K562 (cell line): ENCODE measurements around the gene PIEZO2. TPM values are rescaled to one million over a fixed set of nuclear protein-coding genes. Genes with fewer than 3 reads are reported as not detected.

Experiments used
- ATAC-seq: fragments of 200-7000 bp; cut with Tn5 transposase; 3 replicates; pipeline ENCODE4 v1.9.1; 2020; ENCODE audit warnings: moderate library complexity
- BruUV-seq: library from RNA; stranded (reverse); fragments of 400-500 nt; replicated peaks from 2 replicates; lab custom pipeline; 2021; lab: Mats Ljungman, UMichigan
- CTCF ChIA-PET: fragments of 300-600 bp; formaldehyde crosslinking; extraction: SDS; loops from one replicate; lab custom pipeline; 2021; ENCODE audit warnings: low intra/inter-chr PET ratio; lab: Yijun Ruan, JAX
- POLR2A ChIA-PET: fragments of 300-600, 350-650 bp; sonication (Branson Sonifier 250); formaldehyde crosslinking; extraction: SDS; loops from one replicate; lab custom pipeline; 2021; ENCODE audit warnings: antibody characterized with exemption, inconsistent platforms; lab: Yijun Ruan, JAX
- DNase-seq, 4 experiments: peaks; one replicate each; pipeline versions ENCODE4 v3.0.0 to v3.0.0-alpha.2; 2011 to 2018; ENCODE audit warnings: low spot score in 3 of 4, mixed read lengths in 3 of 4; ENCODE audit errors: extremely low read depth in 1 of 4
- FAIRE-seq: peaks from 2 replicates; lab custom pipeline; 2011; peaks lifted over from hg19 to GRCh38; lab: Jason Lieb, UNC
- H2AFZ ChIP-seq: 2 replicates; pipeline ENCODE4 v1.6.0; 2011; ENCODE audit warnings: low read depth, low read length, control low read depth, inconsistent platforms
- H3K27ac ChIP-seq: fragments of 200-600 bp; 3 replicates; pipeline ENCODE4 v1.8.0; 2011; ENCODE audit warnings: low read depth, mild to moderate bottlenecking, control low read depth, inconsistent platforms, low read length, moderate library complexity, mixed read lengths; ENCODE audit errors: extremely low read depth
- H3K27me3 ChIP-seq, 2 experiments: fragments of 300-600 bp in 1 of 2; 2 replicates in 1 of 2; 3 replicates in 1 of 2; pipeline versions ENCODE4 v1.6.0 to v1.8.0; 2011; ENCODE audit warnings: inconsistent platforms in 2 of 2, low read length in 2 of 2, mild to moderate bottlenecking in 1 of 2, mixed read lengths in 1 of 2, moderate library complexity in 1 of 2; ENCODE audit not compliant: control insufficient read depth in 2 of 2, insufficient read depth in 2 of 2
- H3K36me3 ChIP-seq: fragments of 300-600 bp; 3 replicates; pipeline ENCODE4 v1.8.0; 2011; ENCODE audit warnings: mild to moderate bottlenecking, low read length, inconsistent platforms; ENCODE audit not compliant: control insufficient read depth, insufficient read depth
- H3K4me1 ChIP-seq, 2 experiments: fragments of 200-600 bp in 1 of 2; replicated peaks in 1 of 2; 2 replicates in 1 of 2; 3 replicates in 1 of 2; pipeline versions ENCODE4 v1.5.1 to v1.8.0; 2011; ENCODE audit warnings: inconsistent platforms in 2 of 2, low read length in 2 of 2, mild to moderate bottlenecking in 1 of 2, mixed read lengths in 1 of 2, moderate library complexity in 1 of 2; ENCODE audit not compliant: control insufficient read depth in 2 of 2, insufficient read depth in 2 of 2
- H3K4me2 ChIP-seq: 2 replicates; pipeline ENCODE4 v1.6.1; 2011; ENCODE audit warnings: low read length, control low read depth, inconsistent platforms, mixed read lengths; ENCODE audit not compliant: insufficient read depth
- H3K4me3 ChIP-seq: fragments of 200-600 bp; sonication (generic), shearing (Covaris generic); 2 replicates; pipeline ENCODE4 v1.5.1; 2016; ENCODE audit warnings: control low read depth, inconsistent platforms
- H3K79me2 ChIP-seq: fragments of 200-600 bp; 3 replicates; pipeline ENCODE4 v1.8.0; 2011; ENCODE audit warnings: low read length, inconsistent platforms; ENCODE audit not compliant: control insufficient read depth, insufficient read depth
- H3K9ac ChIP-seq, 2 experiments: 2 replicates each; pipeline versions ENCODE4 v1.6.0 to v1.6.1; 2011; ENCODE audit warnings: low read depth in 2 of 2, low read length in 2 of 2, control low read depth in 1 of 2, inconsistent platforms in 1 of 2, mild to moderate bottlenecking in 1 of 2, mixed read lengths in 1 of 2; ENCODE audit not compliant: insufficient read depth in 1 of 2
- H3K9me1 ChIP-seq: one replicate; pipeline ENCODE4 v1.6.0; 2011; ENCODE audit warnings: inconsistent platforms, mild to moderate bottlenecking, low read length, moderate library complexity; ENCODE audit not compliant: control insufficient read depth, insufficient read depth
- H3K9me3 ChIP-seq: replicated peaks from 2 replicates; pipeline ENCODE4 v1.5.1; 2011; ENCODE audit warnings: low read depth, low read length, inconsistent platforms; ENCODE audit not compliant: control insufficient read depth, insufficient read depth
- H4K20me1 ChIP-seq: replicated peaks from 2 replicates; pipeline ENCODE4 v1.6.1; 2011; ENCODE audit warnings: low read length, inconsistent platforms, mixed read lengths; ENCODE audit not compliant: control insufficient read depth, insufficient read depth
- MGA ChIP-seq: fragments of 450-650 bp; IDR thresholded peaks from 2 replicates; pipeline ENCODE4 v1.6.1; 2016; ENCODE audit warnings: mild to moderate bottlenecking, moderate library complexity
- SREBF2 ChIP-seq: sonication (generic); formaldehyde crosslinking; IDR thresholded peaks from 2 replicates; pipeline ENCODE4 v1.4.0; 2020; ENCODE audit warnings: mild to moderate bottlenecking, missing genetic modification reagents
- WGBS: fragments of 100-300 bp; shearing (Covaris generic); methylation state at CpG from one replicate; pipeline ENCODE4 v1.1.6; 2016; ENCODE audit warnings: low coverage, mixed read lengths; ENCODE audit not compliant: insufficient coverage; ENCODE audit errors: missing lambda C conversion rate; 5-methylcytosine and 5-hydroxymethylcytosine counted together
- in situ Hi-C: fragments of 300-500 bp; cut with MboI; formaldehyde crosslinking; loops from 4 replicates; pipeline ENCODE4 v1.15.0; 2018; ENCODE audit warnings: inconsistent platforms, mixed read lengths
- intact Hi-C: fragments of 100-400 bp; cut with micrococcal nuclease; formaldehyde crosslinking; loops from 2 replicates; pipeline ENCODE4 v1.14.2; 2022
- polyA plus RNA-seq, 8 experiments: library from polyadenylated mRNA; depleted of rRNA in 4 of 8; stranded (reverse) in 5 of 8; unstranded in 3 of 8; fragments of >200 nt; fragmentation: Nextera tagmentation in 2 of 8; fragmentation: Illumina TruSeq in 1 of 8; extraction: Ambion mirVana in 2 of 8; extraction: Trizol in 1 of 8; gene quantifications; 2 replicates each; pipeline versions ENCODE4 v1.2.1 to v1.2.3, GENCODE V29; 2011 to 2014; ENCODE audit warnings: inconsistent platforms in 1 of 8, missing spikeins in 1 of 8
- total RNA-seq, 7 experiments: library from RNA; depleted of rRNA in 6 of 7; stranded (reverse); fragments of >200 nt in 6 of 7; fragmentation: Illumina TruSeq in 2 of 7; extraction: Trizol in 2 of 7; gene quantifications; 2 replicates each; pipeline versions ENCODE4 v1.2.1 to v1.2.3, GENCODE V29; 2011 to 2021; ENCODE audit warnings: low replicate concordance in 1 of 7

PIEZO2 gene
- total and polyA plus RNA-seq, 9 of the 15 experiments (the other 6 are each of a cell fraction or from before 2014, with no cell fraction given) = 0.54 to 4.1 (median 2.0) TPM

DNA sequence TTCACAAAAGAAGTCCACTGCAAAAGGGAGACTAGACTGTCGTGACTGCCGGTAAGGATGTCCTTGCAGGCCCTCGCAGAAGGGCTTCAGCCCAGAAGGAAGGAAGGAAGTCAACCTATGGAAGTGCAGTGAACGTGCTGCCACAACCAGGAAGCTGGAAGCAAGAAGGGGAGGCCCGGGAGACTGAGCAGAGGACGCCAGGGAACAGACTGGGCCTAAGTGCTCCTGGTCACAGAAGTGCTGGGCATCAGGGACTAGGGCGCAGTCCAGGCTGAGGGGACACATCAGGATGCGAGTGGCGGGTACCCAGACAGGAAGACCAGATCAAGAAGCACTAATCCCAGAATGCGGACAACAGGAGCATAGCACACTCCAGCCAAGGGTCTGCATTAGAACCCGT is 78.8 kb downstream of the PIEZO2 start:
- ChIA-PET CTCF (no interaction called here), POLR2A (interaction anchor here (0.6 kb wide), 1 partner anchor 52 kb away, joined by 3 read pairs; no protein-coding TSS in a partner anchor)
- under 1% methylated on average over 10 of the region's 11 CpGs for WGBS
- Histone ChIP-seq H3K27ac (no peak overlapping the region), H3K4me2 (no peak overlapping the region), H3K9me3 (no peaks in the 10 kb centered on the region), H3K36me3 (no peaks in the 10 kb centered on the region), H4K20me1 (no peaks in the 10 kb centered on the region; the same call in 1 of the 2 replicates), H2AFZ (no peak overlapping the region), H3K79me2 (no peaks in the 10 kb centered on the region), H3K9ac (no peak overlapping the region), H3K4me1 (no peaks in the 10 kb centered on the region), H3K4me3 (no peak overlapping the region), H3K27me3 (no peaks in the 10 kb centered on the region), H3K9me1 (no peaks in the 10 kb centered on the region)
- no peak for DNase-seq
- in situ Hi-C loops (no loop called here), intact Hi-C loops (no loop called here)
- no peak for ATAC-seq
- no TSS peak for BruUV-seq
- FAIRE-seq = no peak
- no peak for TF ChIP-seq MGA
- no peak for TF ChIP-seq SREBF2 (CRISPR knock-in tag)
